Stimulated activated CD4-positive, alpha-beta T cell treated with anti-CD3 and anti-CD28 coated beads, Interleukin-4, amount 100 ng/mL, for 24 hours (primary cell): ENCODE data around the gene RPRD1B.

Source experiments
- DNase-seq: peaks from one replicate; pipeline ENCODE4 v3.0.0-alpha.2; 2020

RPRD1B gene

GRCh38 chr20:38108986-38109541, 75.5 kb downstream of the RPRD1B start:
- no peak for DNase-seq

- DNase-seq = no peak
Measured at GRCh38 chr20:38109591-38110524, 76.3 kb downstream of the RPRD1B start.

DNA sequence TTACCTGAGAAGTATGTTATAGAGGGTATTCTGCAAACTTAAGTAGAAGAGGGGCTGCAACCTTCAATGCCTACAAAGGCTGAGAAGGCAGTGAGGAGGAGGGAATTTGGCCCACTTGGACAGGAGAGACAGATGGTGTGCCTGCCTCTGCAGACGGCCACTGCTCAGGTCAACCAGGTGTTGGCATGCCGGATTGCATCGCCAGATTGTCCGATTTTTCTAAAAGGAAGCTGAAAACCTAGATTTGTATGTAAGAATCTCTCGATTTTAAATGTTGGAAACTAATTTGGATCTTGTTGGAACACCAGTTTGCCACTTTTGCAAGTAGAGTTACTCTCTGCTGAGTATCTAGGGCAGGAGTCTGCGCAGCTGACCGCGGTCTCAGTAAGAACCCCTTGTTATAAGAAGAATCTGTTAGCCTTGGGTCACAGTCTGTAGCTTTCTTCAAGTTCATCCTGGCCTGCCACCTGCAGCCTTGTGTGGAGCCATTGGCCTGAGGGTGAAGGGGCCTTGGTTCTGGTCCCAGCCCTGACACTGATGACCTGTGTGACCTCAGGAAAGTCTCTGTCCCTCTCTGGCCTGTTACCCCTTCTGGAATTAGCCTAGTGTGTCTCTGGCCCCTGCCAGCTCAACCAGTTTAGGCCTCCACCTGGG, 77.1 kb downstream of the RPRD1B start:
- no peak for DNase-seq

- DNase-seq = no peak
Measured at GRCh38 chr20:38111366-38112232, 78.1 kb downstream of the RPRD1B start.

DNA sequence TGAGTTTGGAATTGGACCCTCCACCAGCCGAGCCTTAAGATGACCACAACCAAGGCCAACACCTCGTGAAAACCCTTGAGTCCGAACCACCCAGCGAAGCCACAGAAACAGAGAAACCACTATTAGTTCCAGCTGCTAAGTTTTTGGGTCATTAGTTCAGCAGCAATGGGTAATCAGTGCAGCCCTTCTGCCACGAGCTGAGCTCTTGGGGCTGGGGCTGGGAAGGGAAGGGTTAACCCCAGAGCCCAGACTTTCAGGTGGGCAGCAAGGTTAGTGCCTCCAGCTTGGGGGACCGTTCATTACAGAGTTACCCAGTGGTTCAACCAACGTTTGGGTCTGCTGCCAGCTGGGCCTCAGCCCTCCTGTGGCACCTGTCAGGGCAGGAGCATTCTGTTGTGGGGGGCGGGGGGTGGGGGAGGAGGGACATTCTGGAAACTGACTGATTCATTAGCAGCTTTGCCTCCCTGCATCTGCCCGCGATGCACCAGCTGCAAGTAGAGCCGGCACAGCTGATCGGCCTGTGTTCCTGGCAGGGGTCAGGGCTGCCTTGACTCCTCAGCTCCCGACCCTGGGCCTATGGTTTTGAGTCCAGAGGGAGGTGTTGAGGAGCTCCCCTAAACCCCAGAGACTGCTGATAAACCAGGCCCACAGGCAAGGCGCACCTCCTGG, 78.8 kb downstream of the RPRD1B start:
- no peak for DNase-seq

GRCh38 chr20:38112930-38113294, 79.4 kb downstream of the RPRD1B start:
- no peak for DNase-seq

DNA sequence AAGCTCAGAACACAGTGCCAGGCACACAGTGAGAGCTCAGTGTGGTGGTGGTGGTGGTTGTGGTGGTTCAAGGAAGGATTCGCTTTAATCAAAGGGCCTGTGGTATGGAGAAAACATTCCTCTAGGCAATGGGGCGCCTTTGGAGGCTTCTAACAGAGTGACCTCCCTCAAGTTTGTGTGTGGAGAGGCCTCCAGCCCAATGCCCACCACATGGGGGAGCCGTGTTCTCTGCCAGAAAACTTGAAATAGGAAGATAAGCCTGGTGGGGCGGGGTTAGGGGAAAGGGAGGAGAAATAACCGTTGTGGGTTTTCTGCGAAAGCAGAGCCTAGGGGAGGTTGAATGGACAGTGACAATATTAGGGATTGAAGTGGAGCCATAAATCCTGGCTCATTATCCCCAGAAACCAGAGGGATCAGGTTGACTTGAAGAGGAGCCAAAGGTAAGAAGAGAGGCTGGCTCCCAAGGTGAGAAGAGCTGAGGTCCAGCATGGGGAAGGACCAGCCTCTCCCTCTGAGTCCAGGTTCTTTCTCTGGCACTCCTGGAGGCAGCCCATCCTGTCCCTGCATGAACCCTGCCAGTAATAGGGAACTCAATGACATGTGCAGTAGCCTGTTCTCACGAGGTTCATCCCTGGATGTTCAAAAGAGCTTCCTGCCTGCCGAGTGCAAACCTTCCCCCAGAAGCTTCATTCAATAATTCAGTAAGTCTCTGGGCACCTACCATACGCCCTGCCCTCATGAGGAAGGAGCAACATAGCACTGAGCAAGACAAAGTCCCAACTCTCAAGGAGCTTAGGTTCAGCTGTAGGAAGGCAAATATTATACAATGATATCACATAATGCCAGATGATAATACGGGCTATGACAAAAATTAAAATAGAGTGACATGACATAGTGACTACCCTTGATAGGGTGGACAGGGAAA, 80.1 kb downstream of the RPRD1B start:
- DNase-seq = no peak

GRCh38 chr20:38114353-38114791, 80.8 kb downstream of the RPRD1B start:
- no peak for DNase-seq

DNA sequence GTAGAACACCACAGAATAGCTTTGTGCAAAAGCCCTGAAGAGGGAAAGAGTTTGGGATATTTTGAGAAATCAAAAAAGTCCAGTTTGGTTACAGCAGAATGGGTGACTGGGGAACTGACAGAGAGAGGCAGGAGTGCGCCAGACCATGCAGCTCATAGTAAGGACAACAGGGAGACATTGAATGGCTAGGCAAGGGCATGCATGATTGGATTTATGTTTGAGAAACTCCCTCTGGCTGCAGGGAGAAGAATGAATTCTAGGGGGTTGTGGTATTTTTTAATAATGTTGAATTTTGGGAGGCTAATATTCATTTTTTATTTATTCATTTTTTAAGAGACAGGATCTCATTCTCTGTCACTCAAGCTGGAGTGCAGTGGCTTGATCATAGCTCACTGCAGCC, 81.7 kb downstream of the RPRD1B start:
- DNase-seq = no peak

- DNase-seq = no peak
Measured at GRCh38 chr20:38115896-38116295, 82.3 kb downstream of the RPRD1B start.

DNA sequence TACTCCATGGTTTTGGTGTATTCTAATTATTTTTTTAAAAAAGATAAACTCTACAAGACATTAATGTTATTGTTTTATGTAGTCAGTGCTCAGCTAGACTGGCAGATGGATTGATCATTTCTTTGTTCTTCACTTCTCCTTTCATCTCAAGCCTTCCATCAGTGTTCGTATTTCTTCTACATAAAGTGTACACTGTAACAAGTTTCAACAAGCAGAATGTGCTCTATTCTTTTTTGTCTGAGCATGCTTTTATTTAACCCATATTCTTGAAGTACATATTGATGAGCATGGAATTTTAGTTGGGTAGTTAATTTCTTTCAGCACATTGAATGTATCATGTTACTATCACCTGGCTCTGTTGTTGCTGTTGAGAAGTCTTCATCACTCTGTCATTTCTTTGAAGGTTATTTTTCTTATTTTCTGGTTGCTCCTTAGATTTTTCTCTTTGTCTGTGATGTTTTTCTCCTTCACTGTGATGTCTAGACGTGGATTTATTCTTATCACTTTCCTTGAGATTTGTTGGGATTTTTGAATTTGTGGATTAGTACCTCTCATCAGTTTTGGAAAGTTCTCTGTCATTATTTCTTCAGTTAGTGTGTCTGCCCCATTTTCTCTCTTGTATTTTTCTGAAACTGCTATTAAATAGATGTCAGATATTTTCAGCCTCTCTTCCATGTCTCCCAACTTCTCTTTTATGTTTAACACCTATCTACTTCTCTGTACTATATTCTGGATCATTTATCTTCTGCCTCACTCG, 83.0 kb downstream of the RPRD1B start:
- no peak for DNase-seq

- no peak for DNase-seq
Measured at GRCh38 chr20:38117205-38117604, 83.7 kb downstream of the RPRD1B start.

DNA sequence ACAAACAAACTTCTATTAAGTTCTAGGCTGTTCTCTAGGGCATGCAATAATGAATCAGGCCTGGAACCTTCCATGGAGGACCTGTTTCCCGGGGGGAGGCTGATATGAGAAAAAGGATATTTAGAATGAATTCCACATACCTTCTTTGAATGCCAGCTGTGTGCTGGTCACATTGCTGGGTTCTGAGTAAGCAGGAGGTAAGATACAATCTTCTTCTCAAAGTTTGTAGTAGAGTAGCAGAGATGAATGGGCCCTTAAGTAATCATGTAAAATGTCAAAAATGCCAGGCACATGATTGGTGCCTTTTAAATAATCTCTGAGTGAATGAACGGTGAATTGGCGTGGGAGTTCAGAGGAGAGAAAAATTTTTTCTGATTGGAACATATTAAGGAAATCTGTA, 84.1 kb downstream of the RPRD1B start:
- DNase-seq = no peak

- no peak for DNase-seq
Measured at GRCh38 chr20:38119446-38119845, 85.9 kb downstream of the RPRD1B start.

DNA sequence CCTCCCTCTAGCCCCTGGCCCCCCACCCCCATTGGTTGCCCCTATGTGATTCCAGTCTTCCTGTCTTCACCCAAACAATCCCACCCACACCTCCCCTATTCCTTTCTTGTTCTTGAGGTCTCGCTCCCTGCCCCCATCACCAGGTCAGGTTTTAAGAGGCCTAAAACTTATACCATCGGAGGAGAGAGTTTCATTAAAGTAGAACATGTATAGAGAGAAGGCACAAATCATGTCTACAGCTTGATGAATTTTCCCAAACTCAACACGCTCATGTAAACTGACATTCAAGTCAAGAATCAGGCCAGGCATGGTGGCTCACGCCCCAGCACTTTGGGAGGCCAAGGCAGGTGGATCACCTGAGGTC, 87.1 kb downstream of the RPRD1B start:
- no peak for DNase-seq

- DNase-seq = no peak
Measured at GRCh38 chr20:38121741-38122140, 88.2 kb downstream of the RPRD1B start.

DNA sequence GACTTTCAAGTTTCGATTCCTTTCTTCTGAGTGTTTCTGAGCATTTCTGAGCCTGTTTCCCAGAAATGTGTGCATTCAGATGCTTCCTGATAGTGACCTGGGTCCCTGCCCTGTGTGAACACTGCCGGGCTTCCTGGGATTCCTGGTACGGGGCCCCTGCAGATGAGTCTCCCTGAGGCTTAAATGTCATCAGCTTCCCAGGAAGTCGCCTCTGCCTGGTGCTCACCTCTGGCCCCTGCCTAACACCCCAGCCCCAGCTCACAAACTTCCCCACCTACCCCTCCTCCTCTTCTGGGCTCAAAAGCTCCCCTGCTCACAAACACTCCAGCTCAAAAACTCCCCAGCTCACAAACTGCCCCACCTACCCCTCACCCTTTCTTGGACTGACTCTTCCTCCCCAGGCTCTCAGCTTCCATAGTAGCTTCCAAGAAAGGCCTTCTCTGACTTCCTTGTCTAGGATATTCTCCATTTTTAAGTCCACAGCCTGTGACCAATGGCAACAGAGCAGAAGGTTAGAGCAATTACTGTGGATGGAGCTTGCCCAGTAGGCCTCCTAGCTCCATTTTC, 89.6 kb downstream of the RPRD1B start:
- DNase-seq = no peak

DNA sequence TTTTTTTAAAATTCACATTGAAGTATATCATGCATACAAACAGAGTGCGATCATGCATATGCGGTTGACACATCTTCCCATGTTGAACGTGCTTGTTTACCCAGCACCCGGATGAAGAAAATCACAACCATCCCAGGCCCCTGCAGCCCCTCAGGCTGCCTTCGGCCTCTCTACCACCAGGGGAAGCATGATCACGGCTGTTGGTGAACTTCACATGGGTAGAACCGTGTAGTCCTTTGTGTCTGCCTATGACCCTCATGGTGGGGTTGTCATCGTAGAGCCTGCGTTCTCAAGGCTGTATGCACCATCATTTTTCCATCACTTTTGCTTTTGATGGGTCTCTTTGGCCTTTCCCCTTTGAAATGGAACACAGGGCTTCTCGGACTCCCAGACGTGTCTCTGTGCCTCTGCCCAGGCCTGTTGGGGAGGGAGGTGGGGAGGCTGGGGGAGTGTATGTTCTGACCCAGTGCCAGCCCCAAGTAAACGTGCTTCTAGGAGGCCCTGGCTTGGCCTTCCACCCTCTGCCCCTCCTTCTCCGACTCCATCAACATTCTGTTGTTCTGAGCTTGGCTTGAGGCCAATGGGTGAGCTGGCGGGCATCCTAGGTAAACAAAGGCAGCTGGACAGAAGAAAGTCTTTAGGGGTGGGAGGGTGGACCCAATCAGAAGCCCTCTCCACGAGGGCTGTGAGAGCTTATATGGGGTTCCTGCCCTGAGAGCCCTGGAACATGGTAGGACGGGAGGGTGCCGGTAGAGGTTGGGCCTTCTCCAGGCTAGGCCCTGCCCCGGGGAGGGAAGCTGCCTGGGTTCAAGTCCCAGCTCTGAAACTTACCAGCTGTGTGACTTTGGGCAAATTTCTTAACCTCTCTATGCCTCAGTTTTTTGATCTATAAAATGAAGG, 91.9 kb downstream of the RPRD1B start:
- DNase-seq = no peak
